AG04449 (cell line): ENCODE data around the gene TCHP.

Experiments used
- CTCF ChIA-PET: fragments of 350-600 bp; formaldehyde crosslinking; extraction: SDS; loops from one replicate; lab custom pipeline; 2021; ENCODE audit warnings: antibody characterized with exemption; lab: Yijun Ruan, JAX
- POLR2A ChIA-PET: fragments of 400-600, 350-600 bp; formaldehyde crosslinking; extraction: SDS; loops from one replicate; lab custom pipeline; 2020; ENCODE audit warnings: antibody characterized with exemption, inconsistent platforms; lab: Yijun Ruan, JAX
- DNase-seq: peaks from one replicate; pipeline ENCODE4 v3.0.0-alpha.2; 2010; ENCODE audit warnings: low read depth, low spot score
- H3K4me3 ChIP-seq: 2 replicates; pipeline ENCODE4 v1.5.1; 2011; ENCODE audit warnings: low read depth, mild to moderate bottlenecking, control low read depth, low read length
- CTCF ChIP-seq: IDR thresholded peaks from one replicate; pipeline ENCODE4 v1.5.1; 2011; ENCODE audit warnings: mild to moderate bottlenecking, moderate library complexity, low read length, control low read depth, inconsistent platforms; ENCODE audit not compliant: insufficient read depth; ENCODE audit errors: missing control alignments

TCHP gene

GRCh38 chr12:109914461-109914860 lies 14.4 kb downstream of the TCHP start:
- ChIA-PET POLR2A (no interaction called here), CTCF (interaction anchor here (0.9 to 1.9 kb wide), 2 partner anchors 12 to 14 kb away, joined by 3 to 6 read pairs; no protein-coding TSS in a partner anchor)
- no peak overlapping the region for H3K4me3 ChIP-seq
- DNase-seq, result no peak
- TF ChIP-seq CTCF, result no peak

- POLR2A ChIA-PET, result no interaction called here
- DNase-seq, result no peak
- CTCF ChIA-PET, result interaction anchor here (0.8 to 1.9 kb wide), 3 partner anchors 11 to 13 kb away, joined by 3 to 6 read pairs (median 4); no protein-coding TSS in a partner anchor
- no peak for TF ChIP-seq CTCF
- no peak overlapping the region for H3K4me3 ChIP-seq
Observed at GRCh38 chr12:109915171-109916040, 15.3 kb downstream of the TCHP start.

GRCh38 chr12:109916045-109916444 lies 16.0 kb downstream of the TCHP start:
- no peak for TF ChIP-seq CTCF
- ChIA-PET POLR2A (no interaction called here), CTCF (interaction anchor here (0.8 kb wide), 1 partner anchor 11 kb away, joined by 4 read pairs; no protein-coding TSS in a partner anchor)
- no peak overlapping the region for H3K4me3 ChIP-seq
- no peak for DNase-seq

- no peak for TF ChIP-seq CTCF
- H3K4me3 ChIP-seq, result no peak overlapping the region
- DNase-seq, result no peak
- ChIA-PET POLR2A (no interaction called here), CTCF (interaction anchor here (1.1 to 2.3 kb wide), 7 partner anchors 9 to 114 kb away, joined by 3 to 18 read pairs (median 4); no protein-coding TSS in a partner anchor)
Observed at GRCh38 chr12:109919456-109919855, 19.4 kb downstream of the TCHP start.

- peak; percentile 9 for TF ChIP-seq CTCF
- ChIA-PET CTCF (interaction anchor here (0.7 to 2.3 kb wide), 12 partner anchors 9 to 114 kb away, joined by 3 to 18 read pairs (median 4); no protein-coding TSS in a partner anchor), POLR2A (interaction anchor here (0.9 kb wide), 1 partner anchor 19 kb away, joined by 3 read pairs; no protein-coding TSS in a partner anchor)
Observed at GRCh38 chr12:109920261-109920780, 20.2 kb downstream of the TCHP start.

GRCh38 chr12:109921982-109922381 lies 21.9 kb downstream of the TCHP start:
- TF ChIP-seq CTCF, result no peak
- no peak for DNase-seq
- ChIA-PET POLR2A (no interaction called here), CTCF (interaction anchor here (1.1 to 2.4 kb wide), 5 partner anchors 16 to 77 kb away, joined by 3 to 11 read pairs (median 5); no protein-coding TSS in a partner anchor)
- no peak overlapping the region for H3K4me3 ChIP-seq

More at GRCh38 chr12:109920261-109920780, 20.2 kb downstream of the TCHP start:
- no peak for DNase-seq
- no peak overlapping the region for H3K4me3 ChIP-seq
